ENCODE results near the gene TMEM52B.

Gene TMEM52B

GRCh38 chr12:10170216-10170615 is 8.6 kb upstream of the TMEM52B start (continued):
- TF ChIP-seq TSHZ1 (tag by site-specific recombination; IDR thresholded peaks at IDR 0.05; ENCODE audit: borderline replicate concordance) = no peak
- no peak for TF ChIP-seq BCL6B (tag by site-specific recombination; IDR thresholded peaks at IDR 0.05)
- no peak for TF ChIP-seq ZNF133 (tag by site-specific recombination; IDR thresholded peaks at IDR 0.05)
- no peak for TF ChIP-seq GLI2 (tag by site-specific recombination; IDR thresholded peaks at IDR 0.05; ENCODE audit: borderline replicate concordance, low read depth)
- TF ChIP-seq ZNF426 (tag by site-specific recombination; IDR thresholded peaks at IDR 0.05) = no peak
- no peak for TF ChIP-seq ZNF221 (tag by site-specific recombination; IDR thresholded peaks at IDR 0.05; ENCODE audit: borderline replicate concordance)
- TF ChIP-seq REST (tag by site-specific recombination; IDR thresholded peaks at IDR 0.05) = no peak

GRCh38 chr12:10171973-10172728 is 6.7 kb upstream of the TMEM52B start, which contains the start of gene OLR1:
TSS of gene OLR1 (minus strand) at chr12:10172132. CDS start at chr12:10172077, 55 bp downstream.
- Histone ChIP-seq H3K4me3 (ENCODE audit: low read depth, low read length) (no peak within 1 kb of the TSS), H3K9me3 (ENCODE audit: control insufficient read depth, insufficient read depth, low read depth, low read length) (no peaks in the 10 kb centered on the region), H3K4me1 (ENCODE audit: control insufficient read depth, insufficient read depth, low read length) (no peaks in the 10 kb centered on the region), H3K27ac (ENCODE audit: extremely low read depth, low read depth, low read length) (no peak within 1 kb of the TSS), H3K36me3 (ENCODE audit: control insufficient read depth in 2 of 2, insufficient read depth in 1 of 2, low read length in 2 of 2) (no peaks in the 10 kb centered on the region)
- TF ChIP-seq KLF10 (tag by site-specific recombination; IDR thresholded peaks at IDR 0.05) (no peak), GLIS1 (tag by site-specific recombination; IDR thresholded peaks at IDR 0.05) (no peak), INSM2 (tag by site-specific recombination; IDR thresholded peaks at IDR 0.05) (no peak), ZFHX2 (tag by site-specific recombination; conservative IDR thresholded peaks at IDR 0.05) (no peak), SALL2 (tag by site-specific recombination; IDR thresholded peaks at IDR 0.05; ENCODE audit: borderline replicate concordance) (no peak), PRDM1 (tag by site-specific recombination; IDR thresholded peaks at IDR 0.05) (no peak), ZBTB10 (tag by site-specific recombination; IDR thresholded peaks at IDR 0.05) (no peak), ELK4 (IDR thresholded peaks at IDR 0.05; ENCODE audit: borderline replicate concordance, low read depth, low read length) (no peak), ZNF654 (tag by site-specific recombination; IDR thresholded peaks at IDR 0.05; ENCODE audit: low read depth) (no peak), ZNF169 (tag by site-specific recombination; IDR thresholded peaks at IDR 0.05) (no peak), ZNF335 (tag by site-specific recombination; conservative IDR thresholded peaks at IDR 0.05) (no peak), ZNF76 (tag by site-specific recombination; IDR thresholded peaks at IDR 0.05; ENCODE audit: borderline replicate concordance, low read depth) (no peak)
- CTCF ChIA-PET = interaction anchor here (1.1 to 3.6 kb wide), 2 partner anchors 19 to 138 kb away, joined by 4 to 17 read pairs; no protein-coding TSS in a partner anchor
- POLR2A ChIA-PET = no interaction called here

Data from HEK293 (cell line).